ENCODE measurements around the gene HOMER3. TPM values are rescaled to one million over a fixed set of nuclear protein-coding genes. Genes with fewer than 3 reads are reported as not detected.

HOMER3 gene
- total and polyA plus RNA-seq, 10 of the 15 experiments (the other 5 are each of a cell fraction or from before 2014, with no cell fraction given), result 0.18 to 10.6 (median 0.50) TPM; not detected in 2

- no peaks in the 10 kb centered on the region for H4K20me1 ChIP-seq (ENCODE audit: control insufficient read depth, insufficient read depth)
- no peaks in the 10 kb centered on the region for H3K79me2 ChIP-seq (ENCODE audit: control insufficient read depth, insufficient read depth, low read length)
- ChIA-PET SMC1A (ENCODE audit: uncharacterized antibody, unreplicated experiment) (interaction anchor here (1.5 kb wide), 1 partner anchor 47 kb away, joined by 3 read pairs; no protein-coding TSS in a partner anchor), CTCF (interaction anchor here (1.5 to 2.1 kb wide), 2 partner anchors 47 to 352 kb away, joined by 3 to 6 read pairs; partner anchors contain the start of gene REX1BD), RAD21 (ENCODE audit: unreplicated experiment) (interaction anchor here (0.5 to 0.6 kb wide), 2 partner anchors 21 to 33 kb away, joined by 3 read pairs; partner anchors contain the start of genes COPE and DDX49), POLR2A (no interaction called here)
- intact Hi-C loops (cut with micrococcal nuclease; ENCODE audit: unreplicated experiment) (no loop called here), in situ Hi-C loops (cut with MboI) (no loop called here)
- no TSS peak for BruUV-seq (replicated peaks)
- peaks cover 1 to 2% of the 10 kb centered on the region in 2 experiments for H3K27me3 ChIP-seq (replicated peaks in 1 of 2; ENCODE audit: control insufficient read depth in 2 of 2, insufficient read depth in 2 of 2, low read length in 1 of 2)
- H3K4me2 ChIP-seq (ENCODE audit: control insufficient read depth, insufficient read depth), result peak overlapping the region; percentile 81
- 14% methylated on average over 36 of the region's 47 CpGs for WGBS (ENCODE audit: insufficient coverage, insufficient replicate concordance, low lambda C conversion rate, missing lambda C conversion rate)
- H2AFZ ChIP-seq (ENCODE audit: control insufficient read depth, low read depth, low read length), result no peak overlapping the region
- no peaks in the 10 kb centered on the region for H3K9me3 ChIP-seq (replicated peaks; ENCODE audit: control insufficient read depth, insufficient read depth, low read length)
- H3K9ac ChIP-seq (ENCODE audit: control insufficient read depth, insufficient read depth, low read length), result no peak overlapping the region
- no peak overlapping the region for H3K27ac ChIP-seq (ENCODE audit: control insufficient read depth, insufficient read depth)
- H3K36me3 ChIP-seq (ENCODE audit: control insufficient read depth in 2 of 2, insufficient read depth in 2 of 2, low read length in 1 of 2), result no peaks in the 10 kb centered on the region
- no peaks in the 10 kb centered on the region for H3K4me1 ChIP-seq (ENCODE audit: control insufficient read depth, insufficient read depth, low read length)
- FAIRE-seq (no peak), DNase-seq (ENCODE audit: low read depth, low spot score) (no peak), ATAC-seq (peak; percentile 21)
- peak overlapping the region; percentile 11; the same call in 1 of the 2 replicates for H3K4me3 ChIP-seq
- TF ChIP-seq KAT2A (conservative IDR thresholded peaks at IDR 0.05; ENCODE audit: control insufficient read depth, low read depth, low read length) (no peak), SMC3 (IDR thresholded peaks at IDR 0.05; ENCODE audit: borderline replicate concordance, low read length) (no peak), LARP7 (IDR thresholded peaks at IDR 0.05) (0 out of 2 replicates have a peak, but pooled peaks have one; percentile 26), IRF5 (IDR thresholded peaks at IDR 0.05; ENCODE audit: borderline replicate concordance) (no peak), IKZF1 (conservative IDR thresholded peaks at IDR 0.05) (0 out of 2 replicates have a peak, but pooled peaks have one; percentile 23), JUND (IDR thresholded peaks at IDR 0.05; ENCODE audit: low read depth, low read length) (no peak), RELB (IDR thresholded peaks at IDR 0.05; ENCODE audit: low read depth) (no peak), GATAD2B (conservative IDR thresholded peaks at IDR 0.05; ENCODE audit: low read depth) (no peak), POLR2A (IDR thresholded peaks at IDR 0.05; ENCODE audit: low read depth, low read length) (no peak), MYC (IDR thresholded peaks at IDR 0.05; ENCODE audit: insufficient read depth, insufficient read length, insufficient replicate concordance, low read length, severe bottlenecking) (no peak), CHD2 (IDR thresholded peaks at IDR 0.05; ENCODE audit: borderline replicate concordance, low read depth, low read length) (peak; percentile 52; the same call in 1 of the 2 replicates), POU2F2 (IDR thresholded peaks at IDR 0.05; ENCODE audit: borderline replicate concordance, low read depth, low read length) (no peak), SUPT20H (IDR thresholded peaks at IDR 0.05; ENCODE audit: borderline replicate concordance, control insufficient read depth, low read depth, low read length) (no peak)
- TF ChIP-seq, protein P1, sequence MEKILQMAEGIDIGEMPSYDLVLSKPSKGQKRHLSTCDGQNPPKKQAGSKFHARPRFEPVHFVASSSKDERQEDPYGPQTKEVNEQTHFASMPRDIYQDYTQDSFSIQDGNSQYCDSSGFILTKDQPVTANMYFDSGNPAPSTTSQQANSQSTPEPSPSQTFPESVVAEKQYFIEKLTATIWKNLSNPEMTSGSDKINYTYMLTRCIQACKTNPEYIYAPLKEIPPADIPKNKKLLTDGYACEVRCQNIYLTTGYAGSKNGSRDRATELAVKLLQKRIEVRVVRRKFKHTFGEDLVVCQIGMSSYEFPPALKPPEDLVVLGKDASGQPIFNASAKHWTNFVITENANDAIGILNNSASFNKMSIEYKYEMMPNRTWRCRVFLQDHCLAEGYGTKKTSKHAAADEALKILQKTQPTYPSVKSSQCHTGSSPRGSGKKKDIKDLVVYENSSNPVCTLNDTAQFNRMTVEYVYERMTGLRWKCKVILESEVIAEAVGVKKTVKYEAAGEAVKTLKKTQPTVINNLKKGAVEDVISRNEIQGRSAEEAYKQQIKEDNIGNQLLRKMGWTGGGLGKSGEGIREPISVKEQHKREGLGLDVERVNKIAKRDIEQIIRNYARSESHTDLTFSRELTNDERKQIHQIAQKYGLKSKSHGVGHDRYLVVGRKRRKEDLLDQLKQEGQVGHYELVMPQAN (conservative IDR thresholded peaks at IDR 0.05), result no peak
- TF ChIP-seq, protein P2, sequence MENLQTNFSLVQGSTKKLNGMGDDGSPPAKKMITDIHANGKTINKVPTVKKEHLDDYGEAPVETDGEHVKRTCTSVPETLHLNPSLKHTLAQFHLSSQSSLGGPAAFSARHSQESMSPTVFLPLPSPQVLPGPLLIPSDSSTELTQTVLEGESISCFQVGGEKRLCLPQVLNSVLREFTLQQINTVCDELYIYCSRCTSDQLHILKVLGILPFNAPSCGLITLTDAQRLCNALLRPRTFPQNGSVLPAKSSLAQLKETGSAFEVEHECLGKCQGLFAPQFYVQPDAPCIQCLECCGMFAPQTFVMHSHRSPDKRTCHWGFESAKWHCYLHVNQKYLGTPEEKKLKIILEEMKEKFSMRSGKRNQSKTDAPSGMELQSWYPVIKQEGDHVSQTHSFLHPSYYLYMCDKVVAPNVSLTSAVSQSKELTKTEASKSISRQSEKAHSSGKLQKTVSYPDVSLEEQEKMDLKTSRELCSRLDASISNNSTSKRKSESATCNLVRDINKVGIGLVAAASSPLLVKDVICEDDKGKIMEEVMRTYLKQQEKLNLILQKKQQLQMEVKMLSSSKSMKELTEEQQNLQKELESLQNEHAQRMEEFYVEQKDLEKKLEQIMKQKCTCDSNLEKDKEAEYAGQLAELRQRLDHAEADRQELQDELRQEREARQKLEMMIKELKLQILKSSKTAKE (IDR thresholded peaks at IDR 0.05; ENCODE audit: low read depth, poor library complexity, severe bottlenecking), result no peak
These were observed 872 bp downstream of the HOMER3 start for GRCh38 chr19:18939922-18940768.

All from GM12878 (cell line).